GM19397 (cell line): Measurements from ENCODE around the gene HMMR.
"Not testable (repeated sequence)": the region's sequence is repeated elsewhere in the genome, so short reads cannot be mapped to it uniquely, and the experiment has no call there.

ENCODE experiments used
- ATAC-seq: cut with Tn5 transposase; IDR thresholded peaks from one replicate; pipeline ENCODE4 v1.9.1; 2021; ENCODE audit warnings: mild to moderate bottlenecking, moderate library complexity; ENCODE audit not compliant: unreplicated experiment

The HMMR gene

DNA sequence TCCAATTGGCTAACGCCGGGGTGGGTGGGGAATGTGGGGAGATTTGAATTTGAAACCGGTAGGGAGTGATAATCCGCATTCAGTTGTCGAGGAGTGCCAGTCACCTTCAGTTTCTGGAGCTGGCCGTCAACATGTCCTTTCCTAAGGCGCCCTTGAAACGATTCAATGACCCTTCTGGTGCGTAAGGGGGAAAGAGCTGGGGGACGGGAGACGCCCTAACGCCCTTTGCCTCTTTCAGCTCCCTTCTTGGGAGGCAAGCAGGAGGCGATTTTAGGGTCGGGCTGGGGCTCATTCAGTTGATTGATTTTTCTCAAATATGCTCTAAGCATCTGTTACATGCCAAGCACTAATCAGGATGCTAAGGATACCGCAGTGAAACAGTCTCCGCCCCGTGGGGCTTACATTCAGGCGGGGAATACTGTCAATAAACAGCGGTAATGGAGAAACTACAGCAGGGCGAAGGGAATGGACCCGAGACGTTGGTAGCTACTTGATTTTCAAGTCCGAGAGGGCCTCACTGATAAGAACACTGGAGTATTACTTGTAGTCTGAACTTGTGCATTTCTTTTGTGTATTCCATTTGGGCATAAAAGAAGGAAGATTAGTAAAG is at the start of gene HMMR:
TSS of gene HMMR (plus strand) at position 71 of the 610 bp plus-strand sequence. CDS start at position 132, 61 bp downstream.
- no peak for ATAC-seq

GRCh38 chr5:163415673-163416072 is 44.8 kb upstream of the HMMR start:
- not testable (repeated sequence) for ATAC-seq

GRCh38 chr5:163424836-163425235 is 35.6 kb upstream of the HMMR start:
- ATAC-seq: no peak

- ATAC-seq: not testable (repeated sequence)
Measured at GRCh38 chr5:163426128-163426527, 34.3 kb upstream of the HMMR start.

DNA sequence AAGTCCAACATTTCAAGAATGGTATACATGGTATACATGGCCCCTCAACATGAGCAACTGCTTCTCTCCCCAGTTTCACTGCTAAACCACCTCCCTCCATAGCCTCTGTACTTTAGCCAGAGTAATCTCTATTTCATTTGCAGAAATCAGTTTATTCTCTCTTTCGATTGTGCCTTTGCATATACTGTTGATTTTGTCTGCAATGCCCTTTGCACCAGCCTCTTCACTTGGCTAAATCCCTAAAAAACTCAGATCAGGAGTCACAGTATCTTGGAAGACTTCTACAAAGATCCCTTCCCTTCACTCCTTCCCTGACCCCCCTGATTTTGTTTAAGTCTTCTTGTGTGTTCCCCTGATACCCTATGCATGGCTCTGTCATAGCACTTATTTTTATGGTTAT is 27.9 kb upstream of the HMMR start:
- ATAC-seq: no peak

- no peak for ATAC-seq
Measured at GRCh38 chr5:163433271-163433670, 27.2 kb upstream of the HMMR start.

DNA sequence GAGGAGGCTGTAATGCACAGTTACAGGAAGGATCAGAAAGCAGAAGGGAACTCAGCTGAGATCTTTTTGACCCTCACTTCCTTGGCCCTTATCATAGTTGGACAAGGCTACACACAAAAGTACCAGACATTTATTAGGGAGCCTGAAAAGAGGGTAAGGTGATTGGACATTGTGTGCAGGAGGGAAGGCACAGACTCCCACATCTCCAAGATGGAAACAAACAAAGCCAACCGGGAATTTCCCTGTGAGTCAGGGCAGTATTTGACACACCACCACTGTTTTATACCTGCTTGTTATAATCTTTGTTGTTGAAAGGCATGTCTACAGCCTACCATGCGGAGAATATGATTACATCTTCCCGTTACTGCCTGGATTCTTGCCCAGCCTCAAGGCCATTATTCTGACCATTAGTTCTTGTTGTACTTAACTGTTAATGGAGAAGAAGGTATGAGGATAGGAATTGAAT is 26.0 kb upstream of the HMMR start:
- no peak for ATAC-seq

- no peak for ATAC-seq
Measured at GRCh38 chr5:163436515-163436914, 23.9 kb upstream of the HMMR start.

DNA sequence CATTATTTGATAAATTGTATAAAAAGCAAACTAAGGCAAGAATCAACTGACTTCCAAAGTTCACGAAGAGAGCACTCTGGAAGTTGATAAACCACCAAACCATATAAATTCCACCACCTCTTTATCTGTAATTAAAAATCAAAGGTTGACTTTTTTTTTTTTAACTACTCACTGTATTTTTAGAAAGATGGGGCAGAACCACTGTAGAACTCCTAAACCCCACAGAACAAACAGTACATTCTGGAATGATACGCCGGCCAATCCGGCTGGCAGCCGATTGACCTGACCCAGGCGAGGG is 23.5 kb upstream of the HMMR start:
- ATAC-seq: no peak

DNA sequence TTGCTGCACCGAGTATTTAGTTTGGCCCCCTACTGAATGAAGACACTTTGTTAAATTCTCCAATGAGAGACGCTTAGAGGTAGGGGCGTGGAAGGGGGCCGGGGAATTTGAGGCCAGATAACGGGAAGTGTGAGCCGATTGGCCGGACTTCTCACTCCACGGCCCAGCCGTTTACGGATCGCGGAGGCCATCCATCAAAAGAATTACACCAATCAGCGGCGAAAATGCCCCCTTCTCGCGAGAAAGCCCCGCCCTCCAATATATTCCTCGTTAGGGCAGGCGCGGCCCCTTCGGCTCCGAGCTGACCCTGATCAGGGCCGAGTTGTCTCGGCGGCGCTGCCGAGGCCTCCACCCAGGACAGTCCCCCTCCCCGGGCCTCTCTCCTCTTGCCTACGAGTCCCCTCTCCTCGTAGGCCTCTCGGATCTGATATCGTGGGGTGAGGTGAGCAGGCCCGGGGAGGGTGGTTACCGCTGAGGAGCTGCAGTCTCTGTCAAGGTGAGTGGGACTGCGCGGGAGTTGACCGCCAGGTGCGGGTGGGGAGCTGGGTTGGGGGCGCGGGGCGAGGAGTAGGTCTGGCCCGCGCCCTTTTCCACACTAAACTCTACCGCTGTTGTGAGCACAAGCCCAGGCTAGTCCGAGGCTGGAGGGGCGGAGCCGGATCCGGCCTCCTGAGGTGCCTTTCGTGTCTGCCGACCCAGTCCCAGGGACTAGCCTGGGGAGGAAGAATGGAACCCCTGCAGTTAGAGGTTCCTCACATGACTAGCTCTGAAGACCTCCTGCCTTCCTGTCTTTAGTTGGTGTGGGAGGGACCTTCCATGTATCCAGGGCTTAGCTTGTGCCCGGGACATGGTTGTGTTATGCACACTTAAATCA is 22.9 kb upstream of the HMMR start, which contains the start of gene CCNG1:
TSS of gene CCNG1 (plus strand) at position 287 of the 874 bp plus-strand sequence. CDS start 1,662 bp downstream, outside the sequence.
- ATAC-seq: peak; percentile 91

DNA sequence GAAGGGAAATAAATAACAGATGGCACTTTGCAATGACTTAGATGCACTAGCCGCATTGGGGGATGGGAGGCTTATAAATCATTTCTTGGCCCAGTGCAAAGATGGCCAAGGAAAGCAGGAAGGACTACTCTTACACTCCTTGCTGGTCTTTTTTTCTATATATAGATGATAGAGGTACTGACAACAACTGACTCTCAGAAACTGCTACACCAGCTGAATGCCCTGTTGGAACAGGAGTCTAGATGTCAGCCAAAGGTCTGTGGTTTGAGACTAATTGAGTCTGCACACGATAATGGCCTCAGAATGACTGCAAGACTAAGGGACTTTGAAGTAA is 21.4 kb upstream of the HMMR start:
- ATAC-seq: no peak

- ATAC-seq: no peak
Measured at GRCh38 chr5:163440954-163441353, 19.5 kb upstream of the HMMR start.

DNA sequence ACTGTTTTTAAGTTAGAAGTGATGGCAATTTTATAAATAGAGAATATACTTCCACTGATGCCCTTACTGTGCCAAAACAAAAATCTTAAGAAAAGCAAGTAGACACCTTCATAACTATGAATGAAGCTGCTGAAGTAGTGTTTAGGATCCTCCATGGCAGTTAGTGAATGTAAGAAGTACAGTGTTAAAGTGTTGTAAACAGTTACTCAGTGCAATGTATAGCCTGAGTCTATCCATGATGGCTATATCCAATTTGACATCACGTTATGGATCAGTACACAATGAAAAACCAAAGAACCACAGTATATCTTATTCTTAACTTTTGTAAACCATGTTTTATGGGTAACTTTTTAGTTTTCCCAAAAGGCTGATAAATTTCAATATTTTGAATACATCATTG is 15.9 kb upstream of the HMMR start:
- ATAC-seq: no peak

GRCh38 chr5:163445345-163445744 is 15.1 kb upstream of the HMMR start:
- ATAC-seq: no peak

- ATAC-seq: no peak
Measured at GRCh38 chr5:163447191-163447590, 13.2 kb upstream of the HMMR start.

GRCh38 chr5:163447875-163448274 is 12.6 kb upstream of the HMMR start:
- no peak for ATAC-seq

DNA sequence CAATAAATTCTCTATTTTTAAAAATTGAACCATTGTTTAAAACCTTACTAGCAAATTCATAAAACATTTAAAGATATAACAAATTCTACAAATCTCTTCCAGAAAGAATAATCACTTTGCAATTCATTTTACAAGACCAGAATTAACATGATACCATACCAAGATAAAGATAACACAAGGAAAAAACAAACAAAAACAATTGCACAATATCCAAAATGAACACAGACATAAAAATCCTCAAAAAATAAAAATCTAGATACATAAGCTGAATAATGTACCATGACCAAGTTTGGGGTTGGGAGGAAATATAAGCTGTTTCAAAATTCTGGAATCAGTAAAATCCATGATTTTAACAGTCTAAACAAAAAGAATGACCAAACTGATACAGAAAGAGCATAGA is 11.9 kb upstream of the HMMR start:
- no peak for ATAC-seq

GRCh38 chr5:163451489-163451888 is 8.9 kb upstream of the HMMR start:
- ATAC-seq: no peak

DNA sequence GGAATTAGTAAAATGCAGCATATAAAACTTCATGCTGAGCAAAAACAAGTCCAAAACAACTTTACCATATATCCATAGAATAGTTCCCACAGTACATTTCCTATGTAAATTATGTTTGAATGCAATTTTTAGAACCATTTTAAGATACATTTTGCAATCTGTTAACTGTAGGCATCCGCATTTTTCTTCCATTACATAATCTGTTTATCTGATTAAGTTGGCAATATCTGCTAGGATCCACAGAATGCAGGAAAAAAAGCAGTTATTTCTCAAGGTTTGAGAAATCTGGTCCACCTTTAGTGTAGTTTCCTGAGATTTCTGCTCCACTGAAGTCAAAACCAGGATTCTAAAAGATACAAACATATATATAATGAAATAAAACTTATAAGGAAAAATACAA is 6.7 kb upstream of the HMMR start:
- ATAC-seq: no peak

DNA sequence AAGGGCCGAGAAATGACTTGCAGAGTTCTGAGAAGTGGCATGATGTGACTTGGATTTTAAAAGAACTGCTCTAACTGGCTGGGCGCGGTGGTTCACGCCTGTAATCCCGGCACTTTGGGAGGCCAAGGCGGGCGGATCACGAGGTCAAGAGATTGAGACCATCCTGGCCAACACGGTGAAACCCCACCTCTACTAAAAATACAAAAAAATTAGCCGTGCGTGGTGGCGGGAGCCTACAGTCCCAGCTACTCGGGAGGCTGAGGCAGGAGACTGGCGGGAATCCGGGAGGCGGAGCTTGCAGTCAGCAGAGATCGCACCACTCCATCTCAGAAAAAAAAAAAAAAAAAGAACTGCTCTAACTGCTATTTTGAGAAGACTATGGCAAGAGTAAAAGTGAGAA is 5.0 kb upstream of the HMMR start:
- not testable (repeated sequence) for ATAC-seq

- ATAC-seq: no peak
Measured at GRCh38 chr5:163456029-163456589, 4.3 kb upstream of the HMMR start.

GRCh38 chr5:163456840-163457239 is 3.6 kb upstream of the HMMR start:
- ATAC-seq: no peak
